Stimulated activated naive CD4-positive, alpha-beta T cell (primary cell): ENCODE data around the gene FUCA2.

ENCODE experiments used
- DNase-seq, 6 experiments: peaks; one replicate each; lab custom pipeline; 2025; lab: John Stamatoyannopoulos, UW

FUCA2 gene, protein sequence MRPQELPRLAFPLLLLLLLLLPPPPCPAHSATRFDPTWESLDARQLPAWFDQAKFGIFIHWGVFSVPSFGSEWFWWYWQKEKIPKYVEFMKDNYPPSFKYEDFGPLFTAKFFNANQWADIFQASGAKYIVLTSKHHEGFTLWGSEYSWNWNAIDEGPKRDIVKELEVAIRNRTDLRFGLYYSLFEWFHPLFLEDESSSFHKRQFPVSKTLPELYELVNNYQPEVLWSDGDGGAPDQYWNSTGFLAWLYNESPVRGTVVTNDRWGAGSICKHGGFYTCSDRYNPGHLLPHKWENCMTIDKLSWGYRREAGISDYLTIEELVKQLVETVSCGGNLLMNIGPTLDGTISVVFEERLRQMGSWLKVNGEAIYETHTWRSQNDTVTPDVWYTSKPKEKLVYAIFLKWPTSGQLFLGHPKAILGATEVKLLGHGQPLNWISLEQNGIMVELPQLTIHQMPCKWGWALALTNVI

DNA sequence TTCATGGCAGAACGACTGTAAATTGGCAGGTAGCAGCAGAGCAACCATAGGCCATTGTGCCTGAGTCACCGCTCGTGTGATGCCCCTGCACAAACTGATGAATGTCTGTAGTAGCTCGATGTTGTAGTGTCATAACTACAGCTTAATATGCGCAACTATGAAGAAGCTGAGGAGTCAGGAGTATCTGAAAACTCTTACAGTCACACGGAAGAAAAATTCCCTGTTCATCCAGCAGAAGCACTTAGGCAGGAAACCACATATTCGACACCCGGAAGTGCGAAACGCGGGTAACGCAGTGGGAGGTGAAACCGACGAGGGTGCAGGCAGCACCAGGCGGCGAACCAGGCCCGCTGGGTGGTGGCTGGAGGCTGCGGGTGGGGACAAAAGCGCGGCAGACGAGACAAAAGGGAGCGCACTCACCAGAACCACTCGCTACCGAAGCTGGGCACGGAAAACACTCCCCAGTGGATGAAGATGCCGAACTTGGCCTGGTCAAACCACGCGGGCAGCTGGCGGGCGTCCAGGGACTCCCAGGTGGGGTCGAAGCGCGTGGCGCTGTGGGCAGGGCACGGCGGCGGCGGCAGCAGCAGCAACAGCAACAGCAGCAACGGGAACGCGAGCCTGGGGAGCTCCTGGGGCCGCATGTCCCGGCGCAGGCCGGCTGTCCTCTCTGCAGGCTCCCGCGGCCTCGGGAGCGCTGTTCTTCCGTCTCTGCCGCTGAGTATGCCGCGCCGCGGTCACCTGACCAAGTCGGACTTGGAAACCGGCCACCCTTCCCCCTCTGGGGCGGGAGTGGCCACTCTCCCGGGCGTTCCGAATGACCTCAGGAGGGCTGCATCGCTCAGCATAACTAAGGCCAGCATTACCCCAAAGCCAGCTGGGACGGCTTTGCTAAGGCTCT lies at the start of gene FUCA2:
Gene FUCA2, minus strand, starts transcription at position 730 of the 901 bp plus-strand sequence. Its CDS starts 86 bp downstream, at position 644.
- DNase-seq = peak; percentile 22 to 63 (median 48)

DNA sequence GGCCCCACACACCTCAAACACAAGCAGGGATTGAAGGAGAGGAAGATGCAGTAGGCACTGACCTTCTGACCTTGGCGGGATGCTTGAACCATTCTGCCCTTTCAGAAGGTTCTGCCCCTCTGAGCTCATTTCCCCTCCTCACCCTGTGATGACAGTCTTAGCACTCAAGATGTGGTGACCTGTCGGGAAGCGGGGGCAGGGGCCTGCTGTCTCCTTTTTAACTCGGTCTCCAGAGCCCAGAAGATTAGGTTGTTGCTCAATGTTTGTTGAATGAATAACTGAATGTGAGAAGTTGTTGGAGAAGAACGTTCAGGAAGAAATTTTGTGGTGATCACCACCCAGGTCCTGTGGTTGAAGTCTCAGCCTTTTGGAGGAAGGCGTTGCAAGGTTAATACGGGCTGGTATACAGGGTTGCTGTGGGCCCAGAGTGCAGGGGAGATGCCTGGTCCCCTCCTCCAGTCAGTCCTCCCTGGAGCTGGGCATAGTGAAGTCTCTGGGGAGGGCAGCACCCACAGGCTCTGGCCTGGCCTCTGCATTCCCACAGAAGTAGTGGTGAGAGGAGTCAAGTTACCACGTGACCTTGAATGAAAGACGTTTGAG lies 49.7 kb upstream of the FUCA2 start:
- DNase-seq = no peak

DNA sequence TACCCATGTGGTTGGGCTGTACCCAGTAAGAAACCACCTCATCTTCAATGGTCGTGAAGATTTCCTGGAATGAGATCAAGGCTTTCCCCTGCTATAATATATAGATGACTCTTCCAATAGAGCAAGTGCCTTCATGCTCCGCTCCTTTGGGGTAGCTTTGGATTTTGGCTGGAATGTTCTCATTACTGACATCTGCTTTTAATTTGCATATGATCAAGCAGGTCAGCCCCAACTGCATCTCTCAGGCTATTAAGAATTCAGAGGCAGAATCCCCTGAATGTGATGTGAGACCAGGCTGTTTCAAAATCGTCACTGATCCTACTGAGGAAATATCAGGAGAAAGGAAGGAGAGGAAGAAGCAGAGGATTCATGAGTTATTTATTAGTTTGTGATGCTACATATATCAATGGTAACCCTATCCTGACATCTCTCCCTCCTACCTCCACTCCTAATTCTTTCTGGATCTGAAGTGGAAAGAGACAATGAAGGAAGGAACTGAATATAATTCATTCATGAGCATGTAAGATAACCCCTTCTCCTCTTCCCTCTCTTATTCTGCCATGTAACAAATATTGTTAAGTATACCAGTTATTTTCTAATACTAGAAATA lies 47.6 kb upstream of the FUCA2 start:
- no peak for DNase-seq

DNA sequence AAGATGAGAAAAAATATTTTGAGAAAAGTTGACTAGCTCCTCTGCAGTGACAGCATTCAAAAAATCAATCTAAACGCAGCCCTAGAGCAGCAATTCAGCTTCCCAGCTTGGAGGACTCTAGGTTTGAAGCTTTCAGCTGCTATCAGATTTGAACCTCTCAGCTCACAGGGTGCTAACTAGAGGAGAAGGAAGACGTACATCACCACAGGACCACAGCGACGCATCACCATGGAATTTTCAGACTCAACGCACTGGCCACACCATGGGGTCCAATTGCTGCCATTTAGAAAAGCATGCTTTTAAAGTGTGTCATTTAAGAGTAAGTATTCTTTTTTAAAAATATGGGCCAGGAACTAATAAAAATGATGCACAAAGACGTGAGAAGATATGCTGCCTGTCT lies 45.0 kb upstream of the FUCA2 start:
- DNase-seq = no peak

DNA sequence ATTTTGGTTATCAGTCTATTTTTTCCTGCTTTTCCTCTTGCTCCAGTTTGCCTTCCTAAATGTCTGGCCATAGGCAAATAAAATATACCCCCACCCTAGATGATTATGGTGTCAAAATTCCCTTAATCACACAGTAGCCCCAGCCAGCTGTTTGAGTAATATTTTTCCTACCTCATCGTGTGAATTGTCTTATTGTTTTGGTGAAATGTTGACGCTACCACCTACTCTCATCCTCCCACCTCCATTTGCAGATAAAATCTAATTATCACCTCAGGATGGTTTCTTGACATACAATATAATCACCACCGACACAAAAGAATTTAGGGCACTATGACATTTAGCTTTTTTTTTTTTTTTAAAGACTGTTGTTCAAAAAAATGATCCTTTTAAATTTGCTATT lies 44.1 kb upstream of the FUCA2 start:
- DNase-seq = no peak

DNA sequence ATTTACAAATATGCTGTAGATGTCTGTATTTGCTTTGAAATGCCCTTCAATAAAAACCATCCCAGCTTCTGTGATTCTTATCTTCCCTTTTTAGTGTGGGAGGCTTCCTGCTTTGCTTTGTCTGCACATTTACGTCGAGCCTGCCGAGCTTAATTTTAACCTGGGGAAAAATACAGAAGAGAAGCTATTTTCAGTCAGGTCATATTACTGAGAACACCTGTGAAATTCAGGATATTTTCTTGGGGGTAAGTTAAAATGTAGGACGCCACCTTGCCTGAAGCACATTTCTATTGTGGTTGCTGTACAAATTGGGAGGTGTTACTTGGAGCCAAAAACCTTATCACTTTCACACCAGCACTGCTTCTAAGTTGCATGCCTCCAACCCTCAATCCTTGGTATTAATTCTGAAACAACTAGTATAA lies 43.6 kb upstream of the FUCA2 start:
- DNase-seq = peak in 2 of 6 experiments; percentile 8 to 15

DNA sequence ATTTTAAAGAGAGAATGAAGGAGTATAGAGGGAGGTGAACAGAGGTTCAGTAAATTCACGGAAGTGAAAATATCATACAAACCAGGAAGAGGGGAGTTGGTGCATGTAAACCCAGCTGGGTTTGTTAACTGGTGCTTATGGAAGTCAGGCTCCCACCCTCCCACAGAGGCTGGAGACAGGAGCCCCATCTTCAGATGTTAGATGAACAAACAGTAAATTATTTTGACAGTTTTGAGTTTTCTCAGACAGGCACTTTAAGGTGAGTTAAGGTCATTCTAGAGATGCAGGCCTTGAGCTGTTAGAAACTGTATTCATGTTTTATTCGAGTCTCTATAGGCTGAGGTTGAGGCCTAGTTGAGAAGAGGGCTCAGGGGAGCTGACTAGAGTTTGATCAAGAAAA lies 41.8 kb upstream of the FUCA2 start:
- DNase-seq = no peak

DNA sequence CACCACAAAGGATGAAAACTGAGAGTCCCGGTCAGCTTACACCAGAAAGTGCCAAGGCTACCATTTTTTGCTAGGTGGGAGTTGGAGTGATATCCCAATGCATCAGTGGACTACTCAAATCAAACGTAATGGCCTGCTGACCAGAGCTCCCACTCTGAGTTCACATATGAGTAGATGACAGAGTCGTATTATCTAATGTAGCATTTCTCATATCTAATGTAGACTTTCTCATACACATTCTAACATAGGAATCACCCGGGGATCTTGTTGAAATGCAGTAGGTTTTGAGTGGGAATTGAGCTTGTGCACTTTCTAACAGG lies 38.4 kb upstream of the FUCA2 start:
- no peak for DNase-seq

DNA sequence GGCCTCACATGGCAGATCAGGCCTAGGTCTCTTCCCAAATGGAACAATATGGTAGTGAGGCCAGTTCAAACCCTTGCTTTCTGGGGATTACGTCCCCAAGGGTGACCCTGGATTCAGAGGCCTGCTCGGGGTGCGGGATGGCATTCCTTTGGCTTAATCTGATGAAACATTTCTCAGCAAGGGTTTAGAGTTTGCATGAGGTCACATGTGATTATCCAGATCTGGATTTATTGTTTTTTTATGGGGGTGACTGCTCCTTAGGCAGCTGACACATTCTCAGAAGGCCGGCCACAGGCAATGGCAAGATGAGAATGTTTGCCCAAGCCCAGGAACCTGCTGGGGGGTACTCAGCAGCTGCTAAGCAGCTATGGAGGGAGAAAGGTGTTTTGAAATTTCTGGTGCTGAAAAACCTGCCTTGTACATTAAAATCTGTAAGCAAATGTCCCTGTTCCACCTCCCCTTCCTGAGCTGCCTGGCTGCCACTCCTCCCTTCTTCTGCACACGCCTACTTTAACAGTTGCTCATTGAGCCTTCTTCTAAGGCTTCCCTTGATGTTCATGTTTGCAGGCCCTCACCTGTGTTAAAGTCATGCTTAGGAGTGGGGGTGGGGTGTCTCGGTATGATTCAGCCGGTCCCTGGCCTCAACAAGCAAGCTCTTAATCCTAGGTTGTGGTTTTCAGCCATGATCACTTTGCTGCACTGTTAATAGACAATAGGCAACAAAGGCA lies 37.9 kb upstream of the FUCA2 start:
- peak in 1 of 6 experiments; percentile 5 for DNase-seq

DNA sequence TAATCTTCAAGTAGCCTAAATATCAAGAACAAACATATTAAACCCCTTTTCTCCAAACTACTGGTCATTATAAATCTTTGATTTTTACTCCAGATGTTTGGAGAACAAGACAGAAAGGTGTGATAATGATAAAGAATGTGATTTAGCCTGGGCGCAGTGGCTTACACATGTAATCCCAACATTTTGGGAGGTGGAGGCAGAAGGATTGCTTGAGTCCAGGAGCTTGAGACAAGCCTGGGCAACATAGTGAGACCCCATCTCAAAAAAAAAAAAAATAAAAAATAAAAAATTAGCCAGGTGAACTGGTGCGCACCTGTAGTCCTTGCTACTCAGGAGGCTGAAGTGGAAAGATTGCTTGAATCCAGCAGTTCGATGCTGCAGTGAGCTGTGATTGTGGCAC lies 35.1 kb upstream of the FUCA2 start:
- DNase-seq = no peak

DNA sequence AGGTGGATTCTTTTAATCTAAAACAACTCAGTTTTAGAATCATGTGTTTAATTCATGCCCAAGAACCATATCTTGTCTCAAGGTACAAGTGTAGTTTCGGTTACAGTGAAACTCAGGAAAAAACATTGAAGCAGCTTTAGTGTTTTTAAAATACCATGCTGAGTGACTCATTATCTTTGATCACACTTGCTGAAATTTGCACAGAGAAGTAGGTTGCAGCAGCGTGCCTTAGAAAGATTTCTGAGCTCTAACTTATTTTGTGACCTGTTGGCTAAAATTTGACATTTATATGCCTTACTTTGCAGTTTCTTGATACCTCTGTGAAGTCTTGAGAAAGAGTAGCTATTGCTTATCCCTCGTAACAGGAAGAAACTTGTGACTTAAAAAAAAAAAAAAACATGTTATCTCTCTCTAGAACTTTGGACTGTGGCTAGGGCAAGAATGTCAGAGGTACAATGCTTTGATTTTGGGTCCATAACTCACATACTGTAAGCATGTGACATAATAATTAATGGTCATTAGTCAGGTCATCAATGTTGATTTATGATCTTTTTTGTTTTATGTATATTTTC lies 34.5 kb upstream of the FUCA2 start:
- DNase-seq = peak in 3 of 6 experiments; percentile 19 to 54 (median 21)

DNA sequence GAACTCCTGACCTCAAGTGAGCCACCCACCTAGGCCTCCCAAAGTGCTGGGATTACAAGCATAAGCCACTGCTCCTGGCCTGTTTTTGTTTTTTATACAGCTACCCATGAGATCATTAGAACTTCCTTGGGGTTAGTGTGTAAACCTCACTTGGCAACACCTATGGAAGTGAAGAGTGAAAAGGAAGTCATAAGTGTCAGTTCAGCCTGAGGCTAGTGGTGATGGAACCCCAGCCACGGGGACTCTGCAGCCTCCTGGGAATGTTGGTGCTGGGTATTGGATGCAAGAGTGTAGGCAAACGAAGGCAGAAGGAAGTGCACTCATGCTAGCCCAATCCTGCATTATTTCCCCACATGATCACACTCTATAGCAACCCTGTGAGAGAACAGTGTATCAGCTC lies 33.6 kb upstream of the FUCA2 start:
- DNase-seq = peak in 1 of 6 experiments; percentile 13

DNA sequence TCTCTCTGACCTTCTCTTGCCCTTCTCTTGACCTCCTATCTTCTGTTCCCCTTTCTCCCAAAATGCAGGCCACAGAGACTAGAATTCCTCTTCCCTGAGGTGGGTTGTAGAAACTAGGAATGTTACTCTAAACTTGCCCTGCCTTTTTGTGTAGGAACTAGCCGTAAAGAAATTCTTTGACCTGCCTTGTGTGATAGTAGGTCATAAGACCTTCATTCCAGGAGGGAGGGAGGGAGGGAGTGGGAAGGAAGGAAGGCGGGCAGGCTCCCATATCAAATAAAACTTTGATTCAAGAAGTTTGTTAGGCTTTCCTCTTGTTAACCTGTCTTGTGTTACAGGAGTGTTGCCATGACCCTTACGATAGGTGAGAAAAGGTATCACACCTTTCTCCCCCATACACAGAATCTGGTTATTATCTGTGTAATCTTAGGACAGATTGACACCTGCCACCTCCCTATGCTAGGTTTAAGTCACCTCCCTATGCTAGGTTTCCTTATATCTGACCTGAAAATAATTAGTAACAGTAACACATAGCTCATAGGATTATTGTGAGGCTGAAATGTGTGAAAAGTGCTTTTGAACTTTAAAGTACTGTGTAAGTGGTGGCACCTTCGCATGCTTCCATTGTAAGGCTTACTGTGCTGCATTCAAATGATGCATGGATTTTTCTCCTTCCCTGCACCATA lies 32.6 kb upstream of the FUCA2 start:
- DNase-seq = no peak

DNA sequence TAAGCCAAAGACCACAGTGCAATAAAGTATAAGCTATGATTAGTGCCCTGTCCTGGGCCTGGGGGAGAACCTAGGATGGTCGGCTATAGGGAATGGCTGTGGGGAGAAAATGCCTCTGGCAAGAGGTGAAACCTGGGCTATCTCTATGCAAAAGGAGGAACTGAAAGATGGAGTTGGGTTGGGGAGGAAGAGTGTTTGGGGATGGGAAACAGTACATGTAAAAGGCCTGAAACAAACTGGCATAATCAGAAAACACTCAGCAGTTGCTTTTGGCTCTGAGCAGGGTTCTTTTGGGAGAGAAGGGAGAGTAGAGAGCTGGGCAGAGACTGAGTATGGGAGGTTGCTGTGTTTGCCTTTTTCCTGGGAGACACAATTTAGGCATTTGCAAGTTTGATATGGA lies 31.9 kb upstream of the FUCA2 start:
- DNase-seq = no peak

DNA sequence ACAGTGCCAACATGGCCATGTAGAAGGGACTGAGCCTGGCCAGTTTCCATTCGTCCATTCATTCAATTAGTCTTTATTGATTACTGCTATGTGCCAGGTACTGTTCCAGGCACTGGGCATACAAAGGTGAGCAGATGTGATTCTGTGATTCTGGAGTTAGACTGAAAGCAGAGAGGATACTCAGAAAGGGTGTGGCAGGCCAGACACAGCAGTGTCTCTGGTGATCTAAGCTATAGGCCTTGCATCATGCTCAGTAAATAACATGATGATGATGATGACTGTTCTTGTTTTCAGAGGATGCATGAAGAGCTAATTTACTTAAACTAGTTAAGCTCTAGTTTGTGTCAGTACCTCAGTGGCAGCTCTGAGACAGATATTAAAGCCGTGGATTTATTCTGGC lies 31.4 kb upstream of the FUCA2 start:
- no peak for DNase-seq

DNA sequence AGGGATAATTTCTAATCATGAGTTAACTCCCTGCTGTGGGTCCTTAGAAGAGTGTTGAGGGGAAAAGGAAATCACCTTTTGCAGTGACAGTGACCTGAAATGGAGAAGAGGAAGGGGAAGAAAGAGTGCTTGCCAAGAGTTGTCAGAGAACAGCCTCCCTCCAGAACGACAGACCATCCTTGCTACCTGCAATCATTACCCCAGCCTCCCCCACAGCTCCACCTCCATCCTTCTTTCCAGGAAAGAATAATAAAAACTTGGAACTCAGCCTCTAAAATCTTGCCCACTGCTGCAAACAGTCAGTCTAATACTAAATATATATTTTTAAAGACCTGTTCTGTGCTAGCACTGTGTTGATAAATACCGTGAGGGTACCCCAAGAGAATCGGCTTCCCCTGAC lies 28.7 kb upstream of the FUCA2 start:
- no peak for DNase-seq

DNA sequence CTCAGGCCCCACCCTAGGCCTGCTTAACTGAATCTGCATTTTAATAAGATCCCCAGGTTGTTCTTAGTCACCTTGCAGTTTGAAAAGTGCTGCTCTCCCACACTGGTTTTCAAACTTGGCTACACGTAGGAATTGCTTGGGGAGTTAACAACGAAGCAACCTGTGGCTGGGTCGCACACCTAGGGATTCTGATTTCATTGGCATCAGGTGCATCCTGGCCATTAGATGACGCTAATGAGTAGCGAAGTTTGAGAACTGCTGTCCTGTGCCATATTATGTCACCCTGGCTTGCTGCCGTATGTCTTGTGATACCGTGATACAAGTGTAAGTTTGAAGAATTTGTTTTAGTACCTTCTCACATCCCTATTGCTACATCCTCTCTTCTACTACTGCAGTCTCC lies 28.2 kb upstream of the FUCA2 start:
- DNase-seq = no peak

DNA sequence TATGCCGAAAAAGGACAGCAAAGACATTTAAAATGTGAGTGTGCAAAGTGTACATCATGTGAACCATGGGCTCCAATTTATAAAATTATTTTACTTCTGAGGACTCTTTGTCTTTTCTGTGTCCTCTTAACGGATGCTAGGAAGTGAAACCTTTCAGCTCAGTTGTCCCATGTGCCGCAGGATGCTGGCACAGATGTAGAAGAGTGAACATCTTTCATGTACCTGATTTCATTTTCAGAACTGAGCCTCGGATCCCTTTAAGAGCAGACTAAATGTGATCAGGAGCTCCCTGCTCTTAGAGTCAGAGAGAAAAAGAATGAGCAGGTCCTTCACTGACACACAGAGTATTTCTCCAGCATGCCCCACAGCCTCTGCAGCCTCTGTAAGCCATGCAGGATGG lies 27.6 kb upstream of the FUCA2 start:
- peak in 1 of 6 experiments; percentile 9 for DNase-seq

DNA sequence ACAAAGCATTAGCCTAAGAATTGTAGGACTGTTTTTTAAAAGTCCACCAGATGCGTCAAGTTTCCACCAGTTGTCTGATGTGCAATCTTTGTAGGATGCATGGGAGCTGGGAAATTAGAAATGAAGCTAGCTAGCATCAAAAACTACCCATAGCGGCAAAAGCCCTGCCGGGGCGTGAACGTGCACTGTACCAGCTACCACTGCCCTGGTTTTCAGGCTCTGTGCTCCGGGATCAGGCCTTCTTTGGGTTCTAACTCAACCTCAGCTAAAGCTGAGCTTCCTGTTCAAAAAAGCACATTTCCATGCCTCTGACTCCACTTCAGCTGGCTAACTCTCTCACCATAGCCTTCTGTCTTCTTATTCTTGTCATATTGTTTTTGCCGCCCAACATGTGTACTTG lies 26.9 kb upstream of the FUCA2 start:
- DNase-seq = no peak

DNA sequence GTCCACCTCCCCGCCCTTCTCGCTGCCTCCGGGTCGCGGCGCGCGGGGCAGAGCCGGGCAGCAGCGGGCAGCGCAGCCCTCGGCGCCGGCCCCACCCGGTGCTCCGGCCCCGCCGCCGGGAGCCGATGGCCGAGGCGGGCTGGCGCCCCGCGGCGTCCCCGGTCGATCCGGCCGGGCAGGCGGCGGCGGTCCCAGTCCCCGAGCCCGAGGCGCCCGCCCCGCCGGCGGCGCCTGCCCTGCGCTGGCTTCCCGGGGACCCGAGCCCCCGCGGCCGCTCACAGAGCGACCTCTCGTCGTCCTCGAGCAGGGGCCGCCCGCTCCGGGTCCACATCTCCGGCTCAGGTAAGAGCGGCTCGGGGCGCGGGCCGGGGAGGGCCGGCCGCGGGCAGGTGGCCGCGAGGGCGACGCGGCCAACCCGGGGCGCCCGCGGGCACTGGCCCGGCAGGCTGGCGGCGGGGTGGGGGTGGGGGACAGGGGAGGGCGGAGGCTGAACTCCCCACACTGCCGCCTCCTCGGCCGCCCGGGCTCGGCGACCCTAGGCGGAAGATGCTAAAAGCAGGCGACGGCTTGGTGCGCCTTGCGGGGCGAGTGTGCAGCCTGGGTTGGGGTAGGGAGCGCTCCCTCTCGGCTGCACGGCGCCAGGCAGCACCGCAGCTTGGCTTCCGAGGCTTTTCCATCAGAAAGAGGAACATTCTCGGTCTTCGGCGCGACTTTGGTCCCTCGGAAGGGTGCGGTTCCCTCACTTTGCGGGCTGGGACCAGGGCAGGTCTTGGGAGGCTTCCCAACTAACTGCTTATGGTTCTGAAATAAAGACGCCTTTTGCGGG lies 25.6 kb upstream of the FUCA2 start:
- DNase-seq = peak; percentile 20 to 62 (median 42)
